Measurements from ENCODE around the gene GRB10.

- TF ChIP-seq POLR2A (IDR thresholded peaks at IDR 0.05; ENCODE audit: low read depth, low read length) = no peak
- no peak for TF ChIP-seq TAF1 (IDR thresholded peaks at IDR 0.05; ENCODE audit: borderline replicate concordance, low read depth, low read length)
Measured at GRCh38 chr7:50826371-50827172, 43.9 kb upstream of the GRB10 start.

Data from GM12892 (cell line).